HCT116 (cell line): Measurements from ENCODE around the gene ELL2.

Experiments
- ATF3 ChIP-seq: IDR thresholded peaks from 2 replicates; pipeline ENCODE4 v1.6.1; 2012
- CBX3 ChIP-seq: IDR thresholded peaks from 2 replicates; pipeline ENCODE4 v1.6.1; 2012; ENCODE audit warnings: low read depth
- CEBPB ChIP-seq: IDR thresholded peaks from 2 replicates; pipeline ENCODE4 v1.6.1; 2012; ENCODE audit warnings: low read depth
- CTCF ChIP-seq, 3 experiments: fragments of 200-600 bp in 1 of 3; sonication (generic) in 1 of 3; IDR thresholded peaks in 2 of 3; conservative IDR thresholded peaks in 1 of 3; 2 replicates each; pipeline ENCODE4 v1.5.1; 2012 to 2017; ENCODE audit warnings: low read depth in 2 of 3, low read length in 2 of 3, antibody characterized with exemption in 1 of 3, borderline replicate concordance in 1 of 3, control low read depth in 1 of 3, mild to moderate bottlenecking in 1 of 3, mixed read lengths in 1 of 3, mixed run types in 1 of 3, moderate library complexity in 1 of 3; ENCODE audit not compliant: insufficient read depth in 1 of 3
- ELF1 ChIP-seq: IDR thresholded peaks from 2 replicates; pipeline ENCODE4 v1.6.1; 2012; ENCODE audit warnings: low read depth, borderline replicate concordance
- EZH2 ChIP-seq: fragments of 200-600 bp; sonication (generic); IDR thresholded peaks from 2 replicates; pipeline ENCODE4 v1.6.1; 2017; ENCODE audit warnings: antibody characterized with exemption, mixed run types
- FOSL1 ChIP-seq: IDR thresholded peaks from 2 replicates; pipeline ENCODE4 v1.6.1; 2012; ENCODE audit warnings: low read depth
- JUND ChIP-seq: IDR thresholded peaks from 2 replicates; pipeline ENCODE4 v1.6.1; 2012
- MAX ChIP-seq: IDR thresholded peaks from 2 replicates; pipeline ENCODE4 v1.6.1; 2012
- POLR2A ChIP-seq: IDR thresholded peaks from 2 replicates; pipeline ENCODE4 v1.7.0; 2011; ENCODE audit warnings: borderline replicate concordance; ENCODE audit not compliant: insufficient read depth, insufficient read length; ENCODE audit errors: extremely low read depth
- POLR2AphosphoS5 ChIP-seq: IDR thresholded peaks from 2 replicates; pipeline ENCODE4 v1.6.1; 2011; ENCODE audit warnings: mild to moderate bottlenecking, low read depth, low read length, moderate library complexity
- REST ChIP-seq: IDR thresholded peaks from 2 replicates; pipeline ENCODE4 v1.6.1; 2012; ENCODE audit warnings: low read depth

- TF ChIP-seq CTCF (IDR thresholded peaks at IDR 0.05 in 2 of 3, conservative IDR thresholded peaks at IDR 0.05 in 1 of 3; ENCODE audit: borderline replicate concordance in 1 of 3, insufficient read depth in 1 of 3, low read depth in 2 of 3, low read length in 2 of 3) (no peak), REST (no peak), ATF3 (no peak), CBX3 (no peak), FOSL1 (no peak), EZH2 (no peak), POLR2A (no peak), MAX (no peak), CEBPB (no peak), POLR2AphosphoS5 (no peak), ELF1 (no peak), JUND (no peak)
These were observed 26.4 kb upstream of the ELL2 start for GRCh38 chr5:95988094-95988493.
